CD4-positive, alpha-beta T cell treated with Interleukin-6 at 100 ng/mL for 8 hours (primary cell): Measurements from ENCODE around the gene OR6Q1.

ENCODE experiments used
- DNase-seq: peaks from one replicate; pipeline ENCODE4 v3.0.0-alpha.2; 2020; ENCODE audit warnings: mixed read lengths, low spot score

OR6Q1 gene

GRCh38 chr11:58058276-58059006 is 27.7 kb downstream of the OR6Q1 start:
- no peak for DNase-seq

GRCh38 chr11:58059007-58059350 is 28.2 kb downstream of the OR6Q1 start:
- DNase-seq, result no peak

- DNase-seq, result no peak
These were observed 29.8 kb downstream of the OR6Q1 start for GRCh38 chr11:58060535-58060934.

GRCh38 chr11:58060939-58061672 is 30.4 kb downstream of the OR6Q1 start:
- DNase-seq, result no peak

GRCh38 chr11:58061813-58062212 is 31.1 kb downstream of the OR6Q1 start:
- no peak for DNase-seq

GRCh38 chr11:58067685-58068084 is 36.9 kb downstream of the OR6Q1 start:
- DNase-seq, result no peak

- DNase-seq, result no peak
These were observed 37.9 kb downstream of the OR6Q1 start for GRCh38 chr11:58068655-58069054.

- DNase-seq, result no peak
These were observed 39.8 kb downstream of the OR6Q1 start for GRCh38 chr11:58070585-58070984.

- DNase-seq, result no peak
These were observed 45.0 kb downstream of the OR6Q1 start for GRCh38 chr11:58075781-58076180.
